HepG2 (cell line): ENCODE results near the gene ACSL3. TPM values are rescaled to one million over a fixed set of nuclear protein-coding genes. Genes with fewer than 3 reads are reported as not detected.

ENCODE experiments used
- ATAC-seq: fragments of 200-7000 bp; cut with Tn5 transposase; 3 replicates; pipeline ENCODE4 v1.9.1; 2020; ENCODE audit warnings: mild to moderate bottlenecking, moderate library complexity
- BruUV-seq: library from RNA; stranded (reverse); fragments of 400-500 nt; replicated peaks from 2 replicates; lab custom pipeline; 2021; lab: Mats Ljungman, UMichigan
- CTCF ChIA-PET: fragments of 300-600 bp; formaldehyde crosslinking; extraction: SDS; loops from one replicate; lab custom pipeline; 2021; ENCODE audit warnings: low total read pairs, inconsistent platforms, low intra/inter-chr PET ratio; lab: Yijun Ruan, JAX
- POLR2A ChIA-PET: fragments of 350-600 bp; sonication (Branson Sonifier 250); formaldehyde crosslinking; loops from one replicate; lab custom pipeline; 2020; ENCODE audit warnings: antibody characterized with exemption, inconsistent platforms; lab: Yijun Ruan, JAX
- DNase-seq: peaks from one replicate; pipeline ENCODE4 v3.0.0-alpha.2; 2015; ENCODE audit warnings: low spot score
- FAIRE-seq: peaks from 3 replicates; lab custom pipeline; 2011; peaks lifted over from hg19 to GRCh38; lab: Jason Lieb, UNC
- H2AFZ ChIP-seq: one replicate; pipeline ENCODE4 v1.6.1; 2011; ENCODE audit warnings: low read length, inconsistent platforms
- H3K27ac ChIP-seq: fragments of 300-600 bp; 3 replicates; pipeline ENCODE4 v1.8.0; 2011; ENCODE audit warnings: mixed run types, mild to moderate bottlenecking, mixed read lengths, low read length, inconsistent platforms; ENCODE audit not compliant: insufficient read depth; ENCODE audit errors: extremely low read length
- H3K27me3 ChIP-seq, 2 experiments: fragments of 200-600 bp in 1 of 2; 2 replicates in 1 of 2; 3 replicates in 1 of 2; pipeline versions ENCODE4 v1.6.0 to v1.8.0; 2011; ENCODE audit warnings: low read length in 2 of 2, mild to moderate bottlenecking in 2 of 2, moderate library complexity in 2 of 2, inconsistent platforms in 1 of 2; ENCODE audit not compliant: insufficient read depth in 2 of 2, control insufficient read depth in 1 of 2
- H3K36me3 ChIP-seq, 2 experiments: fragments of 200-600 bp in 1 of 2; replicated peaks in 1 of 2; 2 replicates in 1 of 2; 3 replicates in 1 of 2; pipeline versions ENCODE4 v1.5.1 to v1.8.0; 2011; ENCODE audit warnings: low read length in 2 of 2, inconsistent platforms in 1 of 2; ENCODE audit not compliant: insufficient read depth in 2 of 2, control insufficient read depth in 1 of 2
- H3K4me1 ChIP-seq: 2 replicates; pipeline ENCODE4 v1.5.1; 2012; ENCODE audit warnings: low read length, inconsistent platforms; ENCODE audit not compliant: insufficient read depth
- H3K4me2 ChIP-seq: 2 replicates; pipeline ENCODE4 v1.6.0; 2011; ENCODE audit warnings: low read depth, low read length, inconsistent platforms
- H3K4me3 ChIP-seq, 3 experiments: fragments of 200-600 bp in 1 of 3; sonication (generic), shearing (Covaris generic) in 1 of 3; replicated peaks in 1 of 3; 2 replicates each; pipeline ENCODE4 v1.5.1; 2011 to 2016; ENCODE audit warnings: low read length in 3 of 3, inconsistent platforms in 2 of 3, low read depth in 2 of 3, mild to moderate bottlenecking in 2 of 3, control low read depth in 1 of 3, mixed read lengths in 1 of 3; ENCODE audit not compliant: insufficient read depth in 1 of 3
- H3K79me2 ChIP-seq: one replicate; pipeline ENCODE4 v1.6.1; 2011; ENCODE audit warnings: low read length, inconsistent platforms; ENCODE audit not compliant: insufficient read depth
- H3K9ac ChIP-seq: 2 replicates; pipeline ENCODE4 v1.6.0; 2011; ENCODE audit warnings: mild to moderate bottlenecking, low read depth, low read length, inconsistent platforms; ENCODE audit not compliant: insufficient read depth
- H3K9me3 ChIP-seq: 2 replicates; pipeline ENCODE4 v1.5.1; 2012; ENCODE audit warnings: mild to moderate bottlenecking, low read length
- H4K20me1 ChIP-seq: 2 replicates; pipeline ENCODE4 v1.6.0; 2011; ENCODE audit warnings: inconsistent platforms, mild to moderate bottlenecking, low read length, moderate library complexity; ENCODE audit not compliant: insufficient read depth
- BRCA1 ChIP-seq: sonication (generic); formaldehyde crosslinking; IDR thresholded peaks from 2 replicates; pipeline ENCODE4 v1.4.0; 2020; ENCODE audit warnings: missing genetic modification reagents
- DMAP1 ChIP-seq: IDR thresholded peaks from 2 replicates; pipeline ENCODE4 v1.6.1; 2016
- GATAD2A ChIP-seq: IDR thresholded peaks from 2 replicates; pipeline ENCODE4 v1.6.1; 2016
- HMG20A ChIP-seq: IDR thresholded peaks from 2 replicates; pipeline ENCODE4 v1.6.1; 2016; ENCODE audit warnings: borderline replicate concordance
- HOXA9 ChIP-seq: sonication (generic); formaldehyde crosslinking; IDR thresholded peaks from 2 replicates; pipeline ENCODE4 v1.8.1; 2022; ENCODE audit warnings: missing genetic modification reagents, mild to moderate bottlenecking, moderate library complexity, borderline replicate concordance
- KLF16 ChIP-seq, 2 experiments: sonication (generic) in 1 of 2; formaldehyde crosslinking in 1 of 2; IDR thresholded peaks; 2 replicates each; pipeline versions ENCODE4 v1.6.1 to v1.8.0; 2016 to 2023; ENCODE audit warnings: missing genetic modification reagents in 2 of 2, missing compliant biosample characterization in 1 of 2
- KLF9 ChIP-seq: IDR thresholded peaks from 2 replicates; pipeline ENCODE4 v1.6.1; 2016; ENCODE audit warnings: low read depth
- MTF1 ChIP-seq: sonication (generic); formaldehyde crosslinking; IDR thresholded peaks from 2 replicates; pipeline ENCODE4 v1.5.0; 2020; ENCODE audit warnings: missing genetic modification reagents
- NCOA1 ChIP-seq: sonication (generic); formaldehyde crosslinking; IDR thresholded peaks from 2 replicates; pipeline ENCODE4 v1.9.0; 2021; ENCODE audit warnings: missing genetic modification reagents
- U2AF2 ChIP-seq: fragments of 200-400 bp; formaldehyde crosslinking; IDR thresholded peaks from 2 replicates; pipeline ENCODE4 v1.6.1; 2017; ENCODE audit warnings: low read depth, mild to moderate bottlenecking, low read length
- ZFP62 ChIP-seq: sonication (generic); formaldehyde crosslinking; IDR thresholded peaks from 2 replicates; pipeline ENCODE4 v1.4.0; 2020; ENCODE audit warnings: missing genetic modification reagents
- WGBS: methylation state at CpG from one replicate; pipeline ENCODE4 v1.1.6; 2017; ENCODE audit warnings: low lambda C conversion rate; 5-methylcytosine and 5-hydroxymethylcytosine counted together
- in situ Hi-C: cut with HindIII; loops from 2 replicates; pipeline ENCODE4 v1.10.0; 2017; ENCODE audit warnings: low pct_unique_long_range_greater_than_20kb; ENCODE audit not compliant: extremely low pct_ligation_motif_present
- intact Hi-C: fragments of 100-400 bp; cut with micrococcal nuclease; formaldehyde crosslinking; loops from one replicate; pipeline ENCODE4 v1.10.0; 2022; ENCODE audit not compliant: unreplicated experiment
- polyA plus RNA-seq, 8 experiments: library from polyadenylated mRNA; depleted of rRNA in 3 of 8; stranded (reverse) in 7 of 8; unstranded in 1 of 8; fragments of >200 nt; fragmentation: Illumina TruSeq in 4 of 8; extraction: Trizol in 4 of 8; gene quantifications; 2 replicates each; pipeline versions ENCODE4 v1.2.1 to v1.2.3, GENCODE V29; 2011 to 2016; ENCODE audit warnings: low read depth in 4 of 8, missing spikeins in 1 of 8, mixed read lengths in 1 of 8; ENCODE audit not compliant: insufficient read depth in 1 of 8
- total RNA-seq, 5 experiments: library from RNA; depleted of rRNA; stranded (reverse); fragments of >200 nt; fragmentation: Illumina TruSeq; extraction: Trizol; gene quantifications; 2 replicates each; pipeline ENCODE4 v1.2.3, GENCODE V29; 2016; ENCODE audit warnings: low read depth in 1 of 5
- TF ChIP-seq, protein P1 (sequence below): sonication (generic); formaldehyde crosslinking; IDR thresholded peaks from 2 replicates; pipeline ENCODE4 v1.5.1; 2020; ENCODE audit warnings: missing genetic modification reagents, mild to moderate bottlenecking, borderline replicate concordance
- TF ChIP-seq, protein P2 (sequence below): sonication (generic); formaldehyde crosslinking; IDR thresholded peaks from 2 replicates; pipeline ENCODE4 v1.4.0; 2020; ENCODE audit warnings: mild to moderate bottlenecking, missing genetic modification reagents
- TF ChIP-seq, protein P3 (sequence below): sonication (generic); formaldehyde crosslinking; IDR thresholded peaks from 2 replicates; pipeline ENCODE4 v1.4.0; 2020; ENCODE audit warnings: missing genetic modification reagents, borderline replicate concordance

Gene ACSL3
- total and polyA plus RNA-seq, 2 of the 13 experiments (the other 11 are each of a cell fraction or from before 2014, with no cell fraction given) = 305 to 365 TPM

DNA sequence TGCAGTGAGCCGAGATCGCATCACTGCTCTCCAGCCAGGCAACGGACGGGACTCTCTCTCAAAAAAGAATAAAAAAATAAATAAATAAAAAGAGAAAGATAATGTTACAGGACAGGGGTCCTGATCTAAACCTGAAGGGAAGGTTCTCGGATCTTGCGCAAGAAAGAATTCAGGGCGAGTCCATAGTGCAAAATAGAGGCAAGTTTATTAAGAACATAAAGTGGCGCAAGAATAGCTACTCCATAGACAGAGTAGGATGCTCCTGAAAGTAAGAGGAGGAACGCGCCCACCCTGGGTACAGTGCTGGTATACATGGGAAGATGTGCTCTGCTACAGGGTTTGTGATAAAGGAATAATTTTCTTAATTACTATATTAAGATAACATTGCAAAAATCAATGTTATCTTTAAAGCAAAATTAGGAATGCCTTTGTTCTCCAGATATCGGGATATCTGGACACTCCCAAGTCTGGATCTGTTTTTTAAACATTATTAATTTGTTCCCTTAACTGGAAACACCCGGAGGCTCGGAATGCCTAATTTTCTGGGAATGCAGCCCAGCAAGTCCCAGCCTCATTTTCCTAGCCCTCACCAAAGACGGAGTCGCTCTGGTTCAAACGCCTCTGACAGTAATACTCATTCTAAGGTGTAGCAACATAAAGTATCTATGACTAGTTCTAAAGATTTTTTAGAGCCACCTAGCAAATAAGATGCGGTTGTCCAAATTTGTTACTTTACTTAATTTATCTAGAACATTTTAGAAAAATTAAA is 38.8 kb downstream of the ACSL3 start (continued):
- TF ChIP-seq, protein P1, sequence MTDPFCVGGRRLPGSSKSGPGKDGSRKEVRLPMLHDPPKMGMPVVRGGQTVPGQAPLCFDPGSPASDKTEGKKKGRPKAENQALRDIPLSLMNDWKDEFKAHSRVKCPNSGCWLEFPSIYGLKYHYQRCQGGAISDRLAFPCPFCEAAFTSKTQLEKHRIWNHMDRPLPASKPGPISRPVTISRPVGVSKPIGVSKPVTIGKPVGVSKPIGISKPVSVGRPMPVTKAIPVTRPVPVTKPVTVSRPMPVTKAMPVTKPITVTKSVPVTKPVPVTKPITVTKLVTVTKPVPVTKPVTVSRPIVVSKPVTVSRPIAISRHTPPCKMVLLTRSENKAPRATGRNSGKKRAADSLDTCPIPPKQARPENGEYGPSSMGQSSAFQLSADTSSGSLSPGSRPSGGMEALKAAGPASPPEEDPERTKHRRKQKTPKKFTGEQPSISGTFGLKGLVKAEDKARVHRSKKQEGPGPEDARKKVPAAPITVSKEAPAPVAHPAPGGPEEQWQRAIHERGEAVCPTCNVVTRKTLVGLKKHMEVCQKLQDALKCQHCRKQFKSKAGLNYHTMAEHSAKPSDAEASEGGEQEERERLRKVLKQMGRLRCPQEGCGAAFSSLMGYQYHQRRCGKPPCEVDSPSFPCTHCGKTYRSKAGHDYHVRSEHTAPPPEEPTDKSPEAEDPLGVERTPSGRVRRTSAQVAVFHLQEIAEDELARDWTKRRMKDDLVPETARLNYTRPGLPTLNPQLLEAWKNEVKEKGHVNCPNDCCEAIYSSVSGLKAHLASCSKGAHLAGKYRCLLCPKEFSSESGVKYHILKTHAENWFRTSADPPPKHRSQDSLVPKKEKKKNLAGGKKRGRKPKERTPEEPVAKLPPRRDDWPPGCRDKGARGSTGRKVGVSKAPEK (CRISPR knock-in tag) = no peak
- TF ChIP-seq BRCA1 (CRISPR knock-in tag) = no peak
- TF ChIP-seq DMAP1 (CRISPR knock-in tag) = no peak

DNA sequence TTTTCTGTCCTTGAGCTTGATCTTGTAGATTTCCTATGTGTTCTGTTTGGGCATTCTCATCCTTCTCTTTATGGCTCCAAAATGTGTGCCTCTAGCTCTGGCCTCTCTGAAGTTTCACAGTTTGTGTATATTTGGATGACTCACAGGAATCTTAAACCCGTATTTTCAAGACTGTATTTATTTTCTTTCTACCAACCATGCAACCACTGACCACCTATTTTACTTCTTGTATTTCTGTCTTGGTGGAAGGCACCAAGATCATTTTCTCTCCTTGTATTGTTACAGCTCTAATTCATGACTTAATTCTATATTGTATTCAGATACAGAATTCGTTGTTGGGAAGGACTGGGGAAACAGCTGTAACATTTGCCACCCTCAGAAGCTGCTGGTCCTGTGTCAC is 39.5 kb downstream of the ACSL3 start:
- WGBS = 52% methylated on average over 2 of the region's 2 CpGs
- Histone ChIP-seq H3K36me3 (peaks cover 9 to 32% of the 10 kb centered on the region in 2 experiments), H2AFZ (no peak overlapping the region), H4K20me1 (peaks cover 69% of the 10 kb centered on the region), H3K27me3 (no peaks in the 10 kb centered on the region), H3K4me2 (no peak overlapping the region), H3K79me2 (peaks cover 74% of the 10 kb centered on the region), H3K9me3 (no peaks in the 10 kb centered on the region), H3K27ac (no peak overlapping the region), H3K4me1 (peaks cover 77% of the 10 kb centered on the region), H3K4me3 (no peak overlapping the region), H3K9ac (no peak overlapping the region)
- intact Hi-C loops (no loop called here), in situ Hi-C loops (loop anchor here (5.0 kb wide), 2 partner anchors 103 to 208 kb away; no protein-coding TSS in a partner anchor)
- FAIRE-seq (no peak), ATAC-seq (no peak), DNase-seq (no peak)
- ChIA-PET POLR2A (interaction anchor here (0.9 to 2.2 kb wide), 3 partner anchors 38 to 191 kb away, joined by 3 to 7 read pairs (median 4); no protein-coding TSS in a partner anchor), CTCF (interaction anchor here (0.7 kb wide), 1 partner anchor 210 kb away, joined by 3 read pairs; no protein-coding TSS in a partner anchor)
- BruUV-seq = no TSS peak
- 0 out of 4 replicates have a peak, but pooled peaks of 1 of the 2 experiments have one; percentile 19 for TF ChIP-seq KLF16 (CRISPR knock-in tag; IDR thresholded peaks at IDR 0.05)
- TF ChIP-seq ZFP62 = no peak
- TF ChIP-seq U2AF2 = no peak
- TF ChIP-seq HOXA9 (CRISPR knock-in tag) = no peak
- peak; percentile 32; the same call in 1 of the 2 replicates for TF ChIP-seq HMG20A (CRISPR knock-in tag)
- TF ChIP-seq, protein P2, sequence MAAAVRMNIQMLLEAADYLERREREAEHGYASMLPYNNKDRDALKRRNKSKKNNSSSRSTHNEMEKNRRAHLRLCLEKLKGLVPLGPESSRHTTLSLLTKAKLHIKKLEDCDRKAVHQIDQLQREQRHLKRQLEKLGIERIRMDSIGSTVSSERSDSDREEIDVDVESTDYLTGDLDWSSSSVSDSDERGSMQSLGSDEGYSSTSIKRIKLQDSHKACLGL (CRISPR knock-in tag) = no peak
- TF ChIP-seq MTF1 (CRISPR knock-in tag) = no peak
- no peak for TF ChIP-seq KLF9
- peak; percentile 33 for TF ChIP-seq GATAD2A (CRISPR knock-in tag)
- TF ChIP-seq NCOA1 = no peak
- TF ChIP-seq, protein P3, sequence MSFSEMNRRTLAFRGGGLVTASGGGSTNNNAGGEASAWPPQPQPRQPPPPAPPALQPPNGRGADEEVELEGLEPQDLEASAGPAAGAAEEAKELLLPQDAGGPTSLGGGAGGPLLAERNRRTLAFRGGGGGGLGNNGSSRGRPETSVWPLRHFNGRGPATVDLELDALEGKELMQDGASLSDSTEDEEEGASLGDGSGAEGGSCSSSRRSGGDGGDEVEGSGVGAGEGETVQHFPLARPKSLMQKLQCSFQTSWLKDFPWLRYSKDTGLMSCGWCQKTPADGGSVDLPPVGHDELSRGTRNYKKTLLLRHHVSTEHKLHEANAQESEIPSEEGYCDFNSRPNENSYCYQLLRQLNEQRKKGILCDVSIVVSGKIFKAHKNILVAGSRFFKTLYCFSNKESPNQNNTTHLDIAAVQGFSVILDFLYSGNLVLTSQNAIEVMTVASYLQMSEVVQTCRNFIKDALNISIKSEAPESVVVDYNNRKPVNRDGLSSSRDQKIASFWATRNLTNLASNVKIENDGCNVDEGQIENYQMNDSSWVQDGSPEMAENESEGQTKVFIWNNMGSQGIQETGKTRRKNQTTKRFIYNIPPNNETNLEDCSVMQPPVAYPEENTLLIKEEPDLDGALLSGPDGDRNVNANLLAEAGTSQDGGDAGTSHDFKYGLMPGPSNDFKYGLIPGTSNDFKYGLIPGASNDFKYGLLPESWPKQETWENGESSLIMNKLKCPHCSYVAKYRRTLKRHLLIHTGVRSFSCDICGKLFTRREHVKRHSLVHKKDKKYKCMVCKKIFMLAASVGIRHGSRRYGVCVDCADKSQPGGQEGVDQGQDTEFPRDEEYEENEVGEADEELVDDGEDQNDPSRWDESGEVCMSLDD = no peak
